ENCODE measurements around the gene DOK1.
"Not testable (repeated sequence)": the region's sequence is repeated elsewhere in the genome, so short reads cannot be mapped to it uniquely, and the experiment has no call there.

Gene DOK1

DNA sequence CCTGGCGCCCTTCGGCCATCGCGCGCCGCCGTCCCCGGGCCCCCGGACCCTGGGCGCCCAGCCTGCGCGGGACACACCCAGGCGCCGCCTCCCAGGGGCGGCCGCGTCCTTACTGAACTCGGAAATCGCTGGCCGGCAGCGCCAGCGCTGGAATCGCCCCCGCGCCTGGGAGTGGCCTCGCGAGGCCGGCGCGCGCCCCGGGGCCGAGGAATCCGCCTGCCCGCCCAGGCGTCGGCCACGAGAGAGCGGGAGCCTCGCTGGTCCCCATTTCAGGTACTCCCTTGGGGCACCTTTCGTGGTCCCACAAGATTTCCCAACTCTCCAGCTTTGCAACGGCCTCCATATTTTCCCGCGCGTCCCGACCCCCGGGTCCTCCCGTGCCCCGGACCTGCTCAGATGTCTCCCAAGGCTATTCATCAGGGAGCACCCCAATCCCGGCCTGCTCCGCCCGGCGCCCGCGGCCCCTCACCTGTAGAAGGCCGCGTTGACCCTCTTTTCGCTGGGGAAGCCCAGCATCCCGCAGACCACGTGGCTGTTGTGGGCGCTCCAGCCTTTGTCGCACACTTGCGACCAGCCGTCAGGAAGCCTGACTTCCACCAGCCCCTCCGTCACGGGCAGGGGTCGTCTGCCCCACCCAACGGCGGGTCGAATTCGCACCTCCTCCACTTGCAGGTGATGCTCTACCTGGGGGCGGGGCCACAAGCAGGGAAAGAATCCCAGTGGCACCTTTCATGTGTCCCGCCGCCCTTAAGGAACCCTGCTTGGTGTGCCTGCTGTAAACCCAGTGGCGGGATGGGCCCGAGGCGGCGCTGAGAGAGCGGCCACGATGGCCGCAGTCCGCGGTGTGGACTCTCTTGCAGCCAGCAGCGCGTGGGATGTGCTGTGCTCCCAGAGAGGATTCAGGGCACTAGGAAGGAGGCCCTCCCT, 5.4 kb upstream of the DOK1 start:
- DNase-seq (ENCODE audit: low spot score) = peak; percentile 75

DNA sequence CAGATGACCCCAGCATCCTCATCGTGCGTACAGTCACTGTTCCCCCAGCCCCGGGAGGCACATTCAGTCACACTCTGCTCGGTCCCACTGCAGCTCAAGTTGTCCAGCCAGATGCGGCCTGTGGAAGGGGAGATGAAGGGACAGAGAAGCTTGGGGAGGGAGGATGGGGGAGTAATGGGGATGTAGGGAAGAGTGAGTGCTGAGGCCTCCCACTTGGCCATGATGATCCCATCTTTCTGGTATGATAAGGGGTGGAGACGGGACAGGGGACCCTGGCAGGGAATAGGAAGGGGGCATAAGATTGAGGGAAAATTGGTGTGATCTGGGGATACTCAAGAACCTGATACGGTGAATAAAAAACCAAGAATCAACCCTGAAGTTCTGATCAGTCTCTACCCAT, 4.3 kb upstream of the DOK1 start:
- DNase-seq (ENCODE audit: low spot score) = peak; percentile 44

GRCh38 chr2:74551530-74551929, 3.0 kb upstream of the DOK1 start:
- peak; percentile 28 for DNase-seq (ENCODE audit: low spot score)

- DNase-seq (ENCODE audit: low spot score) = peak; percentile 47
Measured at GRCh38 chr2:74551942-74552913, 2.3 kb upstream of the DOK1 start.

DNA sequence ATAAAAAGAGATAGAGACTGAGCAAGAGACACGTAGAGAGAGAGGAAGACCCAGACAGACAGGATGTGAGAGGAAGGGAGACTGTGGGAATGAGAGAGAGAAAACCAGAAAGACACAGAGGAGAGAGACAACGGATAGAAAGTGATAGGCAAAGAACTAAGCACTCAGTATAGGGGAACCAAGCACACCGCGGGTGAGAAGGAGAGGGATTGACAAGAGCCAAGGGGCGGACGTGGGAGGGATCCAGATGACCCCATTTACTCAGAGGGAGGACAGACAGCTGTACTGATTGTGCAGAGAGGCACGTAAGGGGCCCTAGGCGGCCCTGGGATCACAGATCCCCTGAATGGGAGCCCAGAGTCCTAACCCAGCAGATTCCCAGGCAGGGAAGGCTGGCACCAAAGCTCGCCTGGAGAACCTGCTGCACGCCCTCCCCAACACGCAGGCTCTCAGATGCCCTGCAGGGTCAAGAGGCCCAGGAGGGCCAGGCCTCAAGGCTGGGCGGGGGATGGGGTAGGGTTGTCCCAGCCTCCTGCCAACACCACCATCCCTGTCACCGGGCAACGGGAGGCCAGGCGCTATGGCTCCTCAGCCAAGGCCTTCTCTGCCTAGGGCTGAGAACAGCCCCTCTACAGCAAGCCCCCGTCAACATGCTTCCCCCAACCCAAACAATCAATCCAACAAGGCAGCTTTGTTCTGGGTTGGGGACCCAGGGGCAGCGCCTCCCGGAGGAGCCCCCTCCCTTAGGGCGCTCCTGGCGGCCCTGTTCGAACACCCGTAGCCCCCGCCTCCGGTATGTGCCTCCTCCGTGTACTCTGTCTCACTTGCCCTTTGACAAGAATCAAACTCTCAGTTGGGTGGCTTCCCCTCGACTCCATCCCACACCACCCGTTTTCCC, 1.4 kb upstream of the DOK1 start:
- peak; percentile 76 for DNase-seq (ENCODE audit: low spot score)

DNA sequence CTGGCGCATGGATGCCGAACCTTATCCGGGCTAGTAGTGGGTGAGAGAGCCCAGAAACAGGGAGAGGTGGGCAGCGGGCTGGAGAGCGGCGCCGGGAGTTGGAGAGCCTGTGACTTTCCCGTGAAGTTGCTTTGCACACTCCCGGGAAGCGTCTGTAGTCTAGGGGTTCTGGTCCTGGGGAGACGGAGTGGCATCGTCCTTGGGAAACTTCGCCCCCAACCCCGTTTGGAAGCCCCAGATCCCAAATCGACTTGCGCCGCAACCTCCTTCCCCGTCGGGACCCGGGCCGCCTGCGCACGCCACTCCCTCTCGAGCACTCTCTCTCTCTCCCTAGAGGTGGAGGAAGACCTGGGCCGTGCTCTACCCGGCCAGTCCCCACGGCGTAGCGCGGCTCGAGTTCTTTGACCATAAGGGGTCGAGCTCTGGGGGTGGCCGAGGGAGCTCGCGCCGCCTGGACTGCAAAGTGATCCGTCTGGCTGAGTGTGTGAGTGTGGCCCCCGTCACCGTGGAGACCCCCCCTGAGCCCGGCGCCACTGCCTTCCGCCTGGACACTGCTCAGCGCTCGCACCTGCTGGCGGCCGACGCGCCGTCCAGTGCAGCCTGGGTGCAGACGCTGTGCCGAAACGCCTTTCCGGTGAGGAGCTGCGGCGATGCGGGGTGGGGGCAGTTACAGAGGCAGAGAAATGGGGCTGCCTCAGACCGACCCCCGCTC, 456 bp downstream of the DOK1 start:
- peak; percentile 79 for DNase-seq (ENCODE audit: low spot score)

DNA sequence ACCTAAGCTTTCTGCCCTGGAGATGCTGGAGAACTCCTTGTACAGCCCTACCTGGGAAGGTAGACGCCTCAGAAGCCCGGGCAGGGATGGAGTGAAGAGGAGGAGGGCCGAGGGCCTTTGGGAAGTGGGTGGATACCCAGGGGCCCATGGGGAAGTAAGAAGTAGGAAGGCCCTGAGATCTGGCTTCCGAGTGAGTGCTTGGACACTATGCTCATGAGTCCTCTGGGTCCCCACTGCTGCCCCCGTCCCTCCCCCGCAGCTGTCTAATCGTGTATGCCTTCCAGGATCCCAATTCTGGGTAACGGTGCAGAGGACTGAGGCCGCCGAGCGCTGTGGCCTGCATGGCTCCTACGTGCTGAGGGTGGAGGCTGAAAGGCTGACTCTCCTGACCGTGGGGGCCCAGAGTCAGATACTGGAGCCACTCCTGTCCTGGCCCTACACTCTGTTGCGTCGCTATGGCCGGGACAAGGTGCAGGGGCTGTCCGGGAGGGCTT, 1.1 kb downstream of the DOK1 start:
- no peak for DNase-seq (ENCODE audit: low spot score)

- no peak for DNase-seq (ENCODE audit: low spot score)
Measured at GRCh38 chr2:74556159-74556558, 1.6 kb downstream of the DOK1 start.

DNA sequence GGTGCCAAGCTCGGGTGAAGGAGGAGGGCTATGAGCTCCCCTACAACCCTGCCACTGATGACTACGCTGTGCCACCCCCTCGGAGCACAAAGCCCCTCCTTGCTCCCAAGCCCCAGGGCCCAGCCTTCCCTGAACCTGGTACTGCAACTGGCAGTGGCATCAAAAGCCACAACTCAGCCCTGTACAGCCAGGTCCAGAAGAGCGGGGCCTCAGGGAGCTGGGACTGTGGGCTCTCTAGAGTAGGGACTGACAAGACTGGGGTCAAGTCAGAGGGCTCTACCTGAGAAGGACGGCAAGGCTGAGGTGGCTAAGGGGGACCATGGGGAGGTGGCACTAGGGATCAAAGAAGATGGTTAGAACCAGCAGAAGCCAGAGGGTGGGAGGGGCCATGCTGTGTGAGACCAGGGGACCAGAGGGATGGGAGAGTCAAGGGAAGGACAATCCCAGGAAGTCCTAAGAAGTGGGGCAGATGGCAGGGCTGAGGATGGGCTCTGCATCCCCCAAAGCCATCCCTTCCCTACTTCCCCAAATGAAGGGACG, 2.4 kb downstream of the DOK1 start:
- no peak for DNase-seq (ENCODE audit: low spot score)

- DNase-seq (ENCODE audit: low spot score) = no peak
Measured at GRCh38 chr2:74558284-74559230, 4.0 kb downstream of the DOK1 start.

GRCh38 chr2:74559912-74560311, 5.4 kb downstream of the DOK1 start:
- no peak for DNase-seq (ENCODE audit: low spot score)

GRCh38 chr2:74560591-74560990, 6.1 kb downstream of the DOK1 start:
- no peak for DNase-seq (ENCODE audit: low spot score)

- DNase-seq (ENCODE audit: low spot score) = not testable (repeated sequence)
Measured at GRCh38 chr2:74561022-74561421, 6.5 kb downstream of the DOK1 start.

DNA sequence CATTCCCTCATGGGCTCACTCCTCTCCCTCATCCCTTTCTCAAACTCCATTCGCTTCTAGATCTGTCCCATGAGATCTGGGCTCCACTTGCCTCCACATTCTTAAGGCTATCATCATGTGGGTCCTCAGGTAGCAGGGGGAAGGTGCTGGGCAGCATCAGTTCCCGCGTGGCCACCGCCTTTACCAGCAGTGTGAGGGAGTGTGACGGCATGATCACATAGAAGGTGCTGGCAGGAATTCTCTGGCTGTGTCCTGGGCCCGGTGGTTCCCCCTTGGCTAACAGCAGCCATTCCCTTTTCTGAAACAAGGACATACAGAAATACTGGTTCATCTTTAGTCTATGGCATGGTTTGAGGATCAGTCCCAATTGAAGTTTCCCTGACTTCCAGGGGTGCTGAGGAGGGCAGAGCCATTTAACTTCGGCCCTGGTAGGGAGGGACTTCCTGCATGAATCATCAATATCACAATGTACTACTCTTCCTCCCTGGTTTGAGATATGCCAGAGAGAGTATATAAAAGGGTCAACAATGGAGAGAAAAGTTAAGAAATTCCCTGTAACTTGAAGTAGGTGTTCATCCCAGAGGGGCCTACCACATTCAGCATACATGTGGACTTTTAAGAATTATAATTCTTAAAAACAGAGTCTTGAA, 7.7 kb downstream of the DOK1 start:
- no peak for DNase-seq (ENCODE audit: low spot score)

- DNase-seq (ENCODE audit: low spot score) = no peak
Measured at GRCh38 chr2:74564222-74564621, 9.7 kb downstream of the DOK1 start.

DNA sequence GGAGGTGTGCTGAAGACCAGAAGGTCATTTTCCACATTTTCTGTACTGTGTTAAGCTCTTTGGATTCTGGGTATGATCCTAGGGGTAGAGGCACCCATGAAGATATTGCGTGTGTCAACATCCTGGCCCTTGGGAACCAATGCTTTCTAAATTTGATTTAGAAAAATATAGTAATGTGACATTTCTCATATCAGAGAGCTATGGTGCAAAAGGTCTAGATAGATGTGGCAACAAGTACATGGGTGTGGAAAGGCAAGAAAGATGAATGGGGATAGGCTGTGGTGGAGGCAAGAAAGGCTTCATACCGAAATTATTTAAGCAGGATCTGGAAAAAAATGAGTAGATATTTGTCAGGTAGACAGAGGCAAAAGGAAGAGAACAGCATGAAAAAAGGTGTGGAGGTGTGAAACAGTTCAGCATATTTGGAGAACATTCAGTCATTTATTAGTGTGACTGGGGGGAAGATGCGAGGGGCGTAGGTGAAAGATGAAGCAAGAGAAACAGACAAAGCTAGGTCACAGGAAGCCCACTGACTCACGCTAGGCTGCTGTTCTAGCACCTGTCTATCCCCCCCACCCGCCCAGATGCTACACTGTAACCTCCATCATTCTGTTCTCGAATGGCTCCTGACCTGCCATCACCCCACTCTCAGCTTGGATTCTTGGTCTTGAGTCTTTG, 11.7 kb downstream of the DOK1 start:
- DNase-seq (ENCODE audit: low spot score) = no peak

- DNase-seq (ENCODE audit: low spot score) = no peak
Measured at GRCh38 chr2:74566754-74567085, 12.2 kb downstream of the DOK1 start.

- no peak for DNase-seq (ENCODE audit: low spot score)
Measured at GRCh38 chr2:74567881-74568280, 13.4 kb downstream of the DOK1 start.

All from ecto neural progenitor cell (in vitro differentiated cells).